AML-193 (cell line): Measurements from ENCODE around the gene TTLL1.
"Not testable (repeated sequence)": the region's sequence is repeated elsewhere in the genome, so short reads cannot be mapped to it uniquely, and the experiment has no call there.

Experiments used
- DNase-seq, 2 experiments: peaks; one replicate each; lab custom pipeline; 2025; lab: John Stamatoyannopoulos, UW

Gene TTLL1

DNA sequence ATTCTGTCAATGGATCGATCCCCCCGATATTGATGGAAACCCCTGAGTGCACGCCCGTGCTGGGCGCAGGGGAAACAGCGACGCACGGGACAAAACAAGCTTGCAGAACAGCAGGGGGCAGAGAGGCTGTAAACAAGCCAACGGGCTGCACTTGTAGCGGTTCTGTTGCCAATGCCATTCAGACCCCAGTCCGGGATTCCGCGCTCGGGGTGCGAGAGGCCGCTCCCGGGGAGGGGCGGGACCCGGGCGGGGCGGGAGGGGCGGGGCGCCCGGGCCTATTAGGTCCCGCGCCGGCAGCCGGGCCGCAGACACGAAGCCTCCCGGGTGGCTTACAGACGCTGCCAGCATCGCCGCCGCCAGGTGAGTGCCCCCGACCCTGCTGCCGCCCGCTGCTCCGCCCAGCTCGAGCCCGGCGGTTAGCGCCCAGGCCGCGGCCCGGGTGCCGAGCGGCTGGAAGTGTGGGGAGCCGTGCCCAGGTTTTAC, 21.3 kb upstream of the TTLL1 start, which contains the start of gene BIK:
BIK (plus strand) TSS at position 307 of the 483 bp plus-strand sequence. CDS start 13,273 bp downstream, outside the sequence.
- no peak for DNase-seq

DNA sequence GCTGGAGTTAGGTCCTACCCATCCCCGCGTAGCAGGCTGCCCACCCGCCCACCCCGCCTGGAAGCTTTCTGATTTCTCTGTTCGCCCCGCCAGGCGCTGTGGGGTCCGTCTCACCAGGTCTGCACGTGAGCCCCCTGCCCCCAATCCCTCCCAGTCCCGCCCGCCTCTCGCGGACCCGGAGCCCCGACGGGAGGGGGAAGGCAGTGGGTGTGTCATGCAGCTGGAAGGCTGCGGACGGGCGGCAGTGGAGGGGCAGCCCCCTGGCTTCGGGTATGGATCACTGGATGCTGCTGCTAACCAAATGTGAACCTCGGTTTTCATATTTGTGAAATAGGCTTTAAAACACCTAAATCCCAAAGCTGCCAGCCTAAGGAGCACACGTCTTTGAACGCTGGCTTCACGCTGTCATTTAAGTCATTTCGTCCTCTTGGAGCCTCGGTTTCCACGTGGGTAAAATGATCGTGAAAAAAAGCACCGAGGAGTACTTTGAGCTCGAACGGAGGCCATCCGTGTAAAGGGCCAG, 20.8 kb upstream of the TTLL1 start:
- no peak for DNase-seq

DNA sequence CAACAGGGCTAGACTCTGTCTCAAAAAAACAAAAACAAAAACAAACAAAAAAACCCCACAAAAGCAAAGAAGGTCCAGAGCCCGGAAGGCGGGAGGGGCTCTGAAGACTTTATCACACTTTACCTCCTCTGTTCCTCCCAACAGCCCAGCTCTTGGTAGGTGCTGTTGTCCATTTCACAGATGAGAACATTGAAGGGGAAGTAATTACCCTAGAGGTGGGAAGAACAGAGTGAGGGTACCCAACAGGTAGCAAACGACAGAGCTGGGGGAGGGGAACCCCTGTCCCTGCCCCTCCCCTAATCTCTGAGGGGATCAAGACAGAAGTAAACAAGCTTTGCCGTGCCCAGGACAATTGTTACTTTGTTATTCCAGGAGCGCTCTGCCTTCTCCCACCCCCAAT, 20.3 kb upstream of the TTLL1 start:
- no peak for DNase-seq

DNA sequence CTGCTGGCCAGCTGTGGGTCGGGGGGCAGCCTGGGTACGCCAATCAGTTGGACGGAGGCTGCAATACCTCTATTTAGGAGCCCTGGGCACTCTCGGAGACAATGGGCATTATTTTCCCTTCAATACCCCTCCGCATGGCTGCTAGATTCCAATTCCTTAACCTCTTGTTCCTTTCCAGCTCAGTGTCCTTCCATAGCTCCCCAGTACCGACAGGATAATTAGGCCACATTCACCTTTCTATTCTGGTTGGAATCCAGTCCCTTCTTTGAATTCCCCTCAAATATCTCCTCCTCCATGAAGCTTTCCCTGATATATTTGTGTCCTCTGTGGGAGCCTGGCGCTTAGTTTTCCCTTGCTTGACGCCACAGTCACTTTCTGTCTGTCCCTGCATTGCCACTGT, 17.1 kb upstream of the TTLL1 start:
- no peak for DNase-seq

DNA sequence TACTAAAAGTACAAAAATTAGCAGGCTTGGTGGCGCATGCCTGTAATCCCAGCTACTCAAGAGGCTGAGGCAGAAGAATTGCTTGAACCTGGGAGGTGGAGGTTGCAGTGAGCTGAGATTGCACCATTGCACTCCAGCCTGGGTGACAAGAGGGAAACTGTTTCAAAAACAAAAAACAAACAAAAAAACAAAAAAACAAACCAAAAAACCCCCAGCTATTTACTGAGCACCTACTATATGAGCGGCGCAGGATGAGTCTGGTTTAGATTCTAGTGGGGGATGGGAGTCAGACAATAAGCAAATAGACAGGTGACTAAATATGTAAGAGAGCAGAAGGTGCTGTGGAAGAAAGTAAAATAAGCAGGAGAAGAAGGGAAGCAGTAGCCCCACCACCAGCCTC, 15.8 kb upstream of the TTLL1 start:
- DNase-seq, result not testable (repeated sequence)

DNA sequence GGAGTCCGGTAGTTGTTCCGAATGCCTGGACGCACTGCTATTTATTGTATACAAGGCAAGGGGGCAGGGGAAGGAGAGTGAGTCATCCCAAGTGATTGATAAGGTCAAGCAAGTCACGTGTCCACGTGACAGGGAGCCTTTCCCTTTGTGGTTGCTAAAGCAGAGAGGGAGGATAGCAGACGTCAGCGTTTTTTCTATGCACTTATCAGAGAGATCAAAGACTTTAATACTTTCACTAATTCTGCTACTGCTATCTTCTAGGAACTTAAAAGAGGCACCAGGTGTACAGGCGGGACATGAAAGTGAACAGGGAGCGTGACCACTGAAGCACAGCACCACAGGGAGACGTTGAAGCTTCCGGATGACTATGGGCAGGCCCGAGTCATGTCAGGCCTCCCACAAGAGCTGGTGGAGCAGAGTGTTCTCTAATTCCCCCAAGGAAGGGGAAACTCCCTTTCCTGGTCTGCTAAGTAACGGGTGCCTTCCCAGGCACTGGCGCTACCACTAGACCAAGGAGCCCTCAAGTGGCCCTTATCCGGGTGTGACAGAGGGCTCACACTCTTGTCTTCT, 14.9 kb upstream of the TTLL1 start:
- not testable (repeated sequence) for DNase-seq

DNA sequence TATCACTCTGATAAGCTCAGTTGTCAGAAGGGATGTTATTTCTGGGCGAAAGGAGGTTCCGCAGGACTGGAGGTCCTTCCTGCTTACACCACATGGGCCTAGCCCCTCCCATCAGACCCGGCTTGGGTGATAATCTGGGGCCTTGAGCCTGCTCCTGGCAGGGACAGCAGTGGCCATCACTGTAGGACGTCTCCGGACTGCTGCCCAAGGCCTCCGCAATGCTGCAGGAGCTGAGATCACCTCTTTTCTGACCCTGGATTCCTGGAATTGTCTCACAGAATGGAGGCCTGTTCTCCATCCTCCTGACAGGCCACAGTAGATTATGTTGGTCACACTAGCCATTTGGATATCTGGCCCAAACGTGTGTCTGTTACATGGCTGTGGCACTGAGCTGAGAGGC, 12.1 kb upstream of the TTLL1 start:
- DNase-seq, result no peak

DNA sequence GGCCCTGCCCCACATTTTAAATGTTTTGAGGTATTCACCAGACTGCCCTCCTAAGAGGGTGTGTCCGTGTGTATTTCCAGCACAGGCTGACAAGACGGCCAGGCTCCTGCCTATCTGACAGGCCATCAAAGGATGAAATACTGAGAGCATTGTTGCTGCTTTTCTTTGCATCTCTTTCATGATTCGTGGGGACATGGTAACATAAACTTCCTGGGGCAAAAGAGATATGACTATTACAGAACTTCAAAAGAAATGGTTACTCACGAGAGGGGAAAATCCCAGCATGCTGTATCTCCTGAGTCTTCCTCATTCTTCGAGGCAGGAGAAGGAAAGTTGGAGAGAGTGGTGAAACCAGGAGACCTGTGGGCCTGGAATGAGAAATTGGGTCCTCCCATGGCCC, 11.0 kb upstream of the TTLL1 start:
- no peak for DNase-seq

GRCh38 chr22:43099095-43099494, 9.9 kb upstream of the TTLL1 start:
- DNase-seq, result no peak

- DNase-seq, result no peak
Measured at GRCh38 chr22:43098356-43098755, 9.2 kb upstream of the TTLL1 start.

DNA sequence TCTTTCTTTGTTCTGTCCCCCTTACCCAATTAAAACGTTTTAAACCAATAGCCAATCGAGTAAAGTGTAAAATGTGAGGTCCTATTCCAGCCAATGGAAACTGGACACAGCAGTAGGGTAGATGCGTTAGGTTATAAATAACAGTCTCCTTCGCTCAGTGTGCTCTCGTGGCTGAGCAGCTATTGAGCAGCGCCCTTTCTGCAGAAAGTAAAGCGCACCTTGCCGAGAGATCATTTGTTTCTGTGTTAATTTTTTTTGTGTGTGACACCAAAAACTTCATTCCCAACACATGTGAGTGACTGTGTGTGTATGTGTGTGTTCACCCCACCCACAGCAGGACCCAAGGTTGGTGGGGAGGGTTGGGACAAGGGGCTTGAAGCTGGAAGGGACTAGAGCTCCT, 7.2 kb upstream of the TTLL1 start:
- no peak for DNase-seq

DNA sequence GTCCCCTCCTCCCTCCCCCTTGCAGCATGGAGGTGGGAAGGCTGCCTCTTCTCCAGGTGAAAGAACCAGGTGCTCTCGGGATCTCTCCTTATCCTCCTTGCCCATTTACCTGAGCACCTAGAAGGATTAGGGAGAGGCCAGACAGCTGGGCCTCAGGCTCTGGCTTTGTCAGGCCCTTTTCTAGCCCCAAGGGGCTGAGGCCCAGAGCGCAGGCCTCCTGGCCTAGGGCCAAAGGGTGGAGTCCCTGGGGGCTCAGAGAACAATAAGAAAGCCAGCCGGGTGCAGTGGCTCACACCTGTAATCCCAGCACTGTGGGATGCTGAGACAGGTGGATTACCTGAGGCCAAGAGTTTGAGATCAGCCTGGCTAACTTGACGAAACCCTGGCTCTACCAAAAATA, 5.4 kb upstream of the TTLL1 start:
- DNase-seq, result no peak

- peak; percentile 61 to 69 for DNase-seq
Measured at GRCh38 chr22:43094085-43094484, 4.9 kb upstream of the TTLL1 start.

DNA sequence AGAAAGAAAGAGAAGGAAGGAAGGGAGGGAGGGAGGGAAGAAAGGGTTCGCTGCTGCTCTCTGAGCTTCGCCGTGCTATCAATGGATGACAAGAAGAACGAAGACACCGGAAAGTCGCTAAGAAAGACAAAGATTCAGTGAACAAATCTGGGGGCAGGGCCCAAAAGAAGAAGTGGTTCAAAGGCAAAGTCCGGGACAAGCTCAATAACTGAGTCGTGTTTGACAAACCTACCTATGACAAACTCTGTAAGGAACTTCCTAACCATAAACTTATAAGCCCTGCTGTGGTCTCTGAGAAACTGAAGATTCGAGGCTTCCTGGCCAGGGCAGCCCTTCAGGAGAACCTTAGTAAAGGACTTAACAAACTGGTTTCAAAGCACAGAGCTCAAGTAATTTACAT, 2.9 kb upstream of the TTLL1 start:
- DNase-seq, result peak; percentile 7 to 44

DNA sequence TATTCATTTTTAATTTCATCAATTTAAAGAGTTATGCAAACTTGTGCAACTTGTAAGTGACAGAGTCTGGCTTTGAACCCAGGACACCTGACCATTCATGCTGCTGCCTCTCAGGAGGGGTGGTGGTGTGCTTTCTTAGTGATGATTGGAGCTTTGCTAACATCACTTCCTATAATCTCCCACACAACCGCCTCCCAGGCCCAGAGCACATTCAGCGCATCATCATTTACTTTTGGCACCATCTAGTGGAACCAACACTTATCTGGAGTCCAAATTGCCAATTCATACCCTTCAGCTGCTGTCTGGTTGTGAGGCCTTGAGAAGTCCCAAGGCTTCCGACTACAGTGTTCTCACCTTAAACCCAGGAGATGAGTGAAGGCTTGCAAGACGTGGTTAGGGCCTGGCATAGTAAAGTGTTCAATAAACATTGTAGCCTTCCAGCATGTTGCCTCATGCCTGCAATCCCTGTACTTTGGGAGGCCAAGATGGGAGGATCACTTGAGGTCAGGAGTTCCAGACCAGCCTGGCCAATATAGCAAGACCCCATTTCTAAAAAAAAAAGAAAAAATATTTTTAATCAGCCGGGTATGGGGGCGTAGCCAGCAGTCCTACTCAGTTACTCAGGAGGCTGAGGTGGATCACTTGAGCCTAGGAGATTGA, 1.1 kb upstream of the TTLL1 start:
- DNase-seq, result peak; percentile 73 to 77

- no peak for DNase-seq
Measured at GRCh38 chr22:43088627-43088983, 586 bp downstream of the TTLL1 start.

DNA sequence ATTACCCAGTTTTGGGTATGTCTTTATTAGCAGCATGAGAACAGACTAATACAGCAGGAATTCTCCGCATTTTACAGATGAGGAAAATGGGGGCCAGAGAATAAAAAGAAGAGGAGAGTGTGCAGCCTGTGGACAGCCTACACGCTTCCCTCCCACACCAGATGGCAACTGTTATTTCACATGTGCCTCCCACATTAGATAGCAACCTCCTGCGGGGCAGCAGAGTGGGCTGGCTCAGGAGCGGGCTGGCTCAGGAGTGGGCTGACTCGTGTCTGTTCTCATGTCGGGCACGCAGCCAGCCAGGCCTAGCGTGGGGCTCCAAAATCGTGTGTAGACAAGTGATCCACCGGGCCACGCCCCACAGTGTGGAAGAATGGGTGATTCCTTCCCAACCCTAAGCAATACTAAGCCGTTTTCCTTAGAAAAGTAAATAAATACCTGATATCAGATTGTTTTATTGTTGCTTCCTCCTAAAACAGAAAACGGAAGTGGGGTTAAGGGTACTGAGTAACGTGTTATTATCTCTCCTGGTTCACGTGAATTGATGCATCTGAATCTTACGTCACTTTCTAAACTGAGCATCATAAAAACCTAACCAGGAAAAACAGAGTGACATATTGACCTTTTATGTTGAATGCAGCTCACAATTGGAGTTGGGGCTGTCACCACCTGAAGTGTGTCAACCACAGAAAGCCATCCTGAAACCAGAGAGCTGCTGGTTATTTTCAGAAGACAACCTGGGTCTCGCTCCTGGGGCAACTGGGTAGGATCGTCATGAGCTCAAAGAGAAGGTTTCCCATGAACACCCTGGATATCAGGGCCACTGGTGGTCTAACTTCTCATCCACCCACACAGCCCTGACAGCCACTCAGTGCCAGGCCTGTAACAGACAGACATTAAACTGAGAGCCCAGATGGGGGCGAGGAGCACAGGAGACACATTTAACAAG, 3.3 kb downstream of the TTLL1 start:
- no peak for DNase-seq

- DNase-seq, result no peak
Measured at GRCh38 chr22:43081968-43082367, 7.2 kb downstream of the TTLL1 start.

- DNase-seq, result no peak
Measured at GRCh38 chr22:43080616-43081015, 8.6 kb downstream of the TTLL1 start.

- no peak for DNase-seq
Measured at GRCh38 chr22:43079742-43080141, 9.4 kb downstream of the TTLL1 start.

GRCh38 chr22:43078522-43078921, 10.7 kb downstream of the TTLL1 start:
- no peak for DNase-seq

DNA sequence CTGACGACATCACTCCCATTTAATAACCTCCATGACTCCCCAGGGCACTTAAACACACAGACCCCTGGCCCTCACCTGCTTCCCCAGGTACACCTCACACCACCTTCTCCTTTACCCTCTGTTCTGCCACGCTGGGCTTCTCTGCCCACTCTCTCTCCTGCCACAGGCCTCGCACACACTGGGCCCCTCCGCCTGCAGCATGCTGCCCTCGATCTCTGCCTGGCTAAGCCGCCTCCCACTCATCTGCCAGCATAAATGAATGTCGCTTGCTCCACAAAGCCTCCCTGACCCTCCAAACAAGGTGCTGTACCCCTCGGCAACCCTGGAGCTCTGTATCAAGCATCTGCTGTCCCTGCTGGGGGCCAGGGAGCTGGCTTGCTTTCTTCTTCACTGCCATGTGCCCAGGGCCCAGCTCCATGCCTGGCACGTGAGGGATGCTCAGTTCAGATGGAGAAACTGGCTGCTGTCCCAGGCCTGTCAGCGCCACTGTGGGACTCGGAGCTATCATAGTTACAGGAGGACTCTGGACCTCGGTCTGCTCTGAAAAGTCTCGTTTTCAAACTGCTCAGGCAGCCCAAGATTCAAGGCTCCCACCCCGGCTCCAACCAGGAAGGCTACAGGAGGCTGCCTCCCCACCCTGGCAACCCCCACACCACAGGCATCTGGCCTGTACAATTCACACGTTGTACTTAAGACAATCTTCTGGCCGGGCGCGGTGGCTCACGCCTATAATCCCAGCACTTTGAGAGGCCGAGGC, 11.9 kb downstream of the TTLL1 start:
- no peak for DNase-seq
